DOHH2 (cell line): Measurements from ENCODE around the gene PIP5K1C.

Source experiments
- H3F3A ChIP-seq: fragments of 200-600 bp; sonication (generic), shearing (Covaris generic); 2 replicates; pipeline ENCODE4 v1.6.0; 2016; ENCODE audit warnings: antibody characterized with exemption, mild to moderate bottlenecking; ENCODE audit not compliant: control insufficient read depth, insufficient read depth
- H3K27ac ChIP-seq: fragments of 200-600 bp; sonication (generic); 2 replicates; pipeline ENCODE4 v1.5.1; 2014; ENCODE audit warnings: low read depth, mild to moderate bottlenecking, low read length, moderate library complexity
- H3K27me3 ChIP-seq: fragments of 200-600 bp; sonication (generic); 2 replicates; pipeline ENCODE4 v1.6.1; 2014; ENCODE audit warnings: mild to moderate bottlenecking, low read length, mixed read lengths; ENCODE audit not compliant: control insufficient read depth
- H3K36me3 ChIP-seq: fragments of 200-600 bp; sonication (generic); 2 replicates; pipeline ENCODE4 v1.6.1; 2014; ENCODE audit warnings: mild to moderate bottlenecking, low read length, moderate library complexity, mixed read lengths; ENCODE audit not compliant: control insufficient read depth
- H3K4me1 ChIP-seq: fragments of 200-600 bp; sonication (generic); 2 replicates; pipeline ENCODE4 v1.6.1; 2014; ENCODE audit warnings: mild to moderate bottlenecking, low read length, mixed read lengths; ENCODE audit not compliant: control insufficient read depth
- H3K4me2 ChIP-seq: fragments of 200-600 bp; sonication (generic); 2 replicates; pipeline ENCODE4 v1.6.0; 2014; ENCODE audit warnings: mild to moderate bottlenecking, low read length, moderate library complexity
- H3K4me3 ChIP-seq: fragments of 200-600 bp; sonication (generic); 2 replicates; pipeline ENCODE4 v1.5.1; 2014; ENCODE audit warnings: mild to moderate bottlenecking, low read length, mixed read lengths
- H3K79me2 ChIP-seq: fragments of 200-600 bp; sonication (generic); 2 replicates; pipeline ENCODE4 v1.6.1; 2014; ENCODE audit warnings: mild to moderate bottlenecking, low read length, mixed read lengths; ENCODE audit not compliant: control insufficient read depth
- H3K9me2 ChIP-seq: fragments of 200-600 bp; sonication (generic); replicated peaks from 2 replicates; pipeline ENCODE4 v1.6.1; 2014; ENCODE audit warnings: mild to moderate bottlenecking, low read length, mixed read lengths; ENCODE audit not compliant: control insufficient read depth
- H3K9me3 ChIP-seq: fragments of 200-600 bp; sonication (generic); 2 replicates; pipeline ENCODE4 v1.6.1; 2014; ENCODE audit warnings: antibody characterized with exemption, low read length, mixed read lengths; ENCODE audit not compliant: control insufficient read depth, insufficient read depth
- H4K20me1 ChIP-seq: fragments of 200-600 bp; sonication (generic); 2 replicates; pipeline ENCODE4 v1.6.0; 2014; ENCODE audit warnings: low read depth, mild to moderate bottlenecking, antibody characterized with exemption, low read length, moderate library complexity; ENCODE audit not compliant: control insufficient read depth, insufficient read depth
- EZH2phosphoT487 ChIP-seq: fragments of 200-600 bp; sonication (generic); IDR thresholded peaks from 2 replicates; pipeline ENCODE4 v1.6.1; 2017; ENCODE audit warnings: borderline replicate concordance, mild to moderate bottlenecking, antibody characterized with exemption, low read length, moderate library complexity, mixed read lengths
- TF ChIP-seq, protein P1 (sequence below): fragments of 200-600 bp; sonication (generic); IDR thresholded peaks from one replicate; pipeline ENCODE4 v1.5.1; 2014; ENCODE audit warnings: antibody characterized with exemption, mild to moderate bottlenecking, low read depth, low read length; ENCODE audit not compliant: poor library complexity, severe bottlenecking

PIP5K1C gene

DNA sequence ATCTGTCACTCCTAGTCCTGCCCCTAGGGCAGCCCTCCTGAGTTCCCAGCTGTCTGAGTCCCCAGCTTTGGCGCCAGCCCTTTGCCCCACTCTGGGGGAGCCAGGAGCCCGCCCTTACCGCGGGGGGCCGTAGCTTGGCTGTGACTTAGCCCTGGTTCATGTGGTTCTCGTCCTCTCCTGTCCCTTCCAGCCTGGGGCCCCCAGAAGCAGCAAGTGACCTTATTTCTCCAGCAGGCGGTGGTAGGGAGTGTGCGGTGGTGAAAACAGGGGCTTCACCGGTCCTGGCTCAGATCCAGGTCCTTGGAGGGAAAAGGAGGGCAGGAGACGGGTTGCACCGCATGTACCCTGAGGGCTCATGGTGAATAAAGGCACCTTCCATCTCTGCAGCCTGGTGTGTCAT, 107.1 kb downstream of the PIP5K1C start:
- peaks cover 20% of the 10 kb centered on the region; the same call in 1 of the 2 replicates for H3K9me3 ChIP-seq
- H4K20me1 ChIP-seq = no peaks in the 10 kb centered on the region
- H3K27me3 ChIP-seq = no peaks in the 10 kb centered on the region
- H3K4me2 ChIP-seq = no peak overlapping the region
- no peaks in the 10 kb centered on the region for H3K36me3 ChIP-seq
- H3K27ac ChIP-seq = no peak overlapping the region
- no peaks in the 10 kb centered on the region for H3F3A ChIP-seq
- TF ChIP-seq, protein P1, sequence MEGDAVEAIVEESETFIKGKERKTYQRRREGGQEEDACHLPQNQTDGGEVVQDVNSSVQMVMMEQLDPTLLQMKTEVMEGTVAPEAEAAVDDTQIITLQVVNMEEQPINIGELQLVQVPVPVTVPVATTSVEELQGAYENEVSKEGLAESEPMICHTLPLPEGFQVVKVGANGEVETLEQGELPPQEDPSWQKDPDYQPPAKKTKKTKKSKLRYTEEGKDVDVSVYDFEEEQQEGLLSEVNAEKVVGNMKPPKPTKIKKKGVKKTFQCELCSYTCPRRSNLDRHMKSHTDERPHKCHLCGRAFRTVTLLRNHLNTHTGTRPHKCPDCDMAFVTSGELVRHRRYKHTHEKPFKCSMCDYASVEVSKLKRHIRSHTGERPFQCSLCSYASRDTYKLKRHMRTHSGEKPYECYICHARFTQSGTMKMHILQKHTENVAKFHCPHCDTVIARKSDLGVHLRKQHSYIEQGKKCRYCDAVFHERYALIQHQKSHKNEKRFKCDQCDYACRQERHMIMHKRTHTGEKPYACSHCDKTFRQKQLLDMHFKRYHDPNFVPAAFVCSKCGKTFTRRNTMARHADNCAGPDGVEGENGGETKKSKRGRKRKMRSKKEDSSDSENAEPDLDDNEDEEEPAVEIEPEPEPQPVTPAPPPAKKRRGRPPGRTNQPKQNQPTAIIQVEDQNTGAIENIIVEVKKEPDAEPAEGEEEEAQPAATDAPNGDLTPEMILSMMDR = no peak
- no peak for TF ChIP-seq EZH2phosphoT487
- no peaks in the 10 kb centered on the region for H3K9me2 ChIP-seq
- H3K4me3 ChIP-seq = no peak overlapping the region
- H3K79me2 ChIP-seq = no peaks in the 10 kb centered on the region
- no peaks in the 10 kb centered on the region for H3K4me1 ChIP-seq

DNA sequence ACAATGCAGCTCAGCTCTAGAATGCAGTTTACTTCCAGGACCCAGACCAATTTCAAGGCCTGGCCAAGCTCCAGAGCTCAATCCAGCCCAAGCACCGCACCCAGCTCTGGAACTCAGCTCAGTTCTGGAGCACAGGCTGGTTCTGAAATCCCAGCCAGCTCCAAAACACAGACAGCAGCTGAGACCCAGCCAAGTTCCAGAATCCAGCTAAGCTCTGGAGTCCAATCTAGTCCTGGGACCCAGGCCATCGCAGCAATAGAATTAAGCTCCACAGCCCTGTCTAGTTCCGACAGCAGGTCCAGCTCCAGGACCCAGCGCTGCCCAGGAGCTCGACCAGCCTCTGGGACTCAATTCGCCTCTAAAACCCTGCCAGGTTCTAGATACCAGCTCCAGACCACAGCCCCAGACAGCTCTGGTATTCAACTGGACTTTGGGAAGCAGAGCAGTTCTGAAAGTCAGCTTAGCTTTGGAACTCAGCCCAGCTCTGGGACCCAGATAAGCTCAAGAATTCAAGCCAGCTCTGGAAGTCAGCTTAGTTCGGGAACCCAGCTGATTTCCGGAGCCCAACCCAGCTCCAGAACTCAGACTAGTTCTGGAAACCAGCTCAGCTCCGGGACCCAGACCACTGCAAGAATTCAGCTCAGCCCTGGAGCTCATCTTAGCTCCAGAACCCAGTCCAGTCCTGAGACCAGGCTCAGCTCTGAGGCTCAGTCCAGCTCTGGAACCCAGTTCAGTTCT, 108.2 kb downstream of the PIP5K1C start:
- Histone ChIP-seq H3K4me2 (no peak overlapping the region), H3K36me3 (no peaks in the 10 kb centered on the region), H3K27me3 (no peaks in the 10 kb centered on the region), H3K79me2 (no peaks in the 10 kb centered on the region), H3K9me2 (no peaks in the 10 kb centered on the region), H3K27ac (no peak overlapping the region), H3F3A (no peaks in the 10 kb centered on the region), H3K9me3 (peaks cover 20% of the 10 kb centered on the region; the same call in 1 of the 2 replicates), H3K4me1 (no peaks in the 10 kb centered on the region), H3K4me3 (no peak overlapping the region), H4K20me1 (no peaks in the 10 kb centered on the region)
- TF ChIP-seq, protein P1 = no peak
- TF ChIP-seq EZH2phosphoT487 = no peak

DNA sequence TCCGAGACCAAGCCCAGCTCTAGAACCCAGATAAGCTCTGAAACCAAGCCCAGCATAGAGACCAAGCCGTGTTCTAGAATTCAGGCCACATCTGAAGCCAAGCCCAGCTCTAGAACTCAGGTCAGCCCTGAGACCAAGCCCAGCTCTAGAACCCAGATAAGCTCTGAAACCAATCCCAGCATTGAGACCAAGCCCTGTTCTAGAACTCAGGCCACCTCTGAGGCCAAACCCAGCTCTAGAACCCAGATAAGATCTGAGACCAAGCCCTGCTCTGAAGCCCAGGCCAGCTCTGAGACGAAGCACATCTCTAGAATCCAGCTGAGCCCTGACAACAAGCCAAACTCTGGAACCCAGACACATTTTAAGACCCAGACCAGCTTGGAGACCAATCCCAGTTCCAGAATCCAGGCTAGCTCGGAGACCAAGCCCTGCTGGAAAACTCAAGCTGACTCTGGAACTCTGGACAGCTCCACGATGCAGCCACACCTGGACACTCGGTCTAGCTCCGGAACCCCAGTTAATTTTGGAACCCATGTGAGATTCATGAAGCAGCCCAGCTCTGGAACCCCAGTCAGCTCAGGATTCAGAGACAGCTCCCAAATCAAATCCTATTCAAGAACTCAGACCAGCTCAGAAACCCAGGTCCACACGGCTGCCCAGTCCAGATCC, 109.1 kb downstream of the PIP5K1C start:
- H3K9me2 ChIP-seq = no peaks in the 10 kb centered on the region
- no peaks in the 10 kb centered on the region for H4K20me1 ChIP-seq
- no peaks in the 10 kb centered on the region for H3K36me3 ChIP-seq
- no peaks in the 10 kb centered on the region for H3K27me3 ChIP-seq
- no peak overlapping the region for H3K4me3 ChIP-seq
- no peaks in the 10 kb centered on the region for H3K4me1 ChIP-seq
- TF ChIP-seq EZH2phosphoT487 = no peak
- peaks cover 20% of the 10 kb centered on the region; the same call in 1 of the 2 replicates for H3K9me3 ChIP-seq
- no peak overlapping the region for H3K4me2 ChIP-seq
- no peak overlapping the region for H3K27ac ChIP-seq
- H3F3A ChIP-seq = no peaks in the 10 kb centered on the region
- H3K79me2 ChIP-seq = no peaks in the 10 kb centered on the region

DNA sequence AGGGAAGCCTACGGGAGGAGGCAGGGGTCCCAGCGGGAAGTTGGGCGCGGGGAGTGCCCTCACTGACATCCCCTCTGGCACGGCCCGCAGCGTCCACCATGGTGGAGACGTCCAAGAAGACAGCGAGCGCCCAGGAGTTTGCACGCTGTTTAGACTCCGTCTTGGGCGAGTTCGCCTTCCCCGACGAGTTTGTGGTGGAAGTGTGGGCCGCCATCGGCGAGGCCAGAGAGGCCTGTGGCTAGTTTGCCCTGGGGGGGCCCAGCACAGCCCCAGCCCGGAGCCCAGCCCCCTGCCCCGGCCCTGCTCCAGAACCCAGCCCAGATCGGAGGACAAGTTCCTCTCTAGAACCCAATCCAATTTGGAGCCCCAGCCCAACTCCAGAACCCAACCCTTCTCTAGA, 110.3 kb downstream of the PIP5K1C start:
- Histone ChIP-seq H3K4me1 (no peaks in the 10 kb centered on the region), H3K79me2 (no peaks in the 10 kb centered on the region), H3F3A (no peaks in the 10 kb centered on the region), H3K27ac (no peak overlapping the region), H3K4me3 (no peak overlapping the region), H3K27me3 (no peaks in the 10 kb centered on the region), H3K36me3 (no peaks in the 10 kb centered on the region), H3K4me2 (no peak overlapping the region), H3K9me2 (no peaks in the 10 kb centered on the region), H3K9me3 (peaks cover 20% of the 10 kb centered on the region; the same call in 1 of the 2 replicates), H4K20me1 (no peaks in the 10 kb centered on the region)
- TF ChIP-seq EZH2phosphoT487 = no peak
- TF ChIP-seq, protein P1 = no peak
